ENCODE measurements around the gene AK5.
"Not testable (repeated sequence)": the region's sequence is repeated elsewhere in the genome, so short reads cannot be mapped to it uniquely, and the experiment has no call there.

Gene AK5

GRCh38 chr1:77513839-77514763 is 232.3 kb downstream of the AK5 start:
- peak; percentile 77 for DNase-seq

DNA sequence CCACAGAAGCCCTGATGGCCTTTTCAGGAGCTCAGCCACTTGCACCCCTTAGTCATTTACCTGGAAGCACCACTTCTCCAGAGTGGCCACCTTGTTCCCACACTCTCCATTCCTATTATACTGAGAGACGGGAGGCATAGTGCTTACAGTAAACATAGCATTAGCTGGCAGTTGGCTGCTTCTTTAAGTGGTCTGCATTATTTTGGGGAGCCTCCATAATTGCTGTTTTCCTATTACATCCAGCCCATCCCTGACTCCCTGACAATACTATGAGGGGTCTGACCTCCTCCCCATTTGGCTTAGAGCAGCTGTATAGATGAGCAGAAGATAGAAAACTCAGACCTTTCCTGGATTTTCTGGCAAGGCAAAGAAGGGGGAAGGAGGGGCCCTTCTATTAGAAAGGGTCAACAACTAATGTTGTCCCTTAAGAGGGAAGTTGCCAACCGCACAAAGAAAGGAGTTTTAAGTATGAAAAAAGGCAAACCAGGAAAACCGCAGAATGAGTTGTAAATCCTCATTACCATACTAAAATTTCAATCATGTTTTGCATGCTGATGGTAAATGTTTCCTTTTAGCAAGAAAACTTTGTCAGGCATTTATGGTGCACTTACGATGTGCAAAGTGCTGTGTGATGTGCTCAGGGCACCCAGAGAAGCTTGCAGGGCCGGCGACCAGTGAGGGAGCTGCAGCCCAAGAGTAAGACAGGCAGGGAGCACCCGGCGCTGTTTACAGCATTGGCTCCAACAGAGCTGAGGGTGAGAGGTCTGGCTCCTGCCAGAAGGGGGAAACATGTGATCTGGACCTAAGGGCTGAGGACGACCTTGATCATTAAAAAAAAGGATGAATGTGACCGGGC is 233.3 kb downstream of the AK5 start:
- peak; percentile 49 for DNase-seq

DNA sequence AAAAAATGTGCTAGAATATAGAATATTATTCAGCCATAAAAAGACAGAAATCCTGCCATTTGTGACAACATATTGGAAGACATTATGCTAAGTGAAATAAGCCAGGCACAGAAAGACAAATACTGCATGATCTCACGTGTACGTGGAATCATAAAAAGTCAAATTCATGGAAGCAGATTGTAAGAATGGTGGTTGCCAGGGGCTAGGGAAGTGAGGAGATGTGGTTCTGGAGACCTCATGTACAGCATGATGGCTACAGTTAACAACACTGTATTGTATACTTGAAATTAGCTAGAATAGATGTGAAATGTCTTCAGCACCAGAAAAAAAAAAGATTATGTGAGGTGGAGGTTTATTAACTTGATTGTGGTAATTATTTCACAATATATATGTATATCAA is 234.3 kb downstream of the AK5 start:
- no peak for DNase-seq

- no peak for DNase-seq
Measured at GRCh38 chr1:77524038-77524437, 242.2 kb downstream of the AK5 start.

GRCh38 chr1:77531149-77531548 is 249.3 kb downstream of the AK5 start:
- not testable (repeated sequence) for DNase-seq

- not testable (repeated sequence) for DNase-seq
Measured at GRCh38 chr1:77531596-77532280, 249.9 kb downstream of the AK5 start.

- no peak for DNase-seq
Measured at GRCh38 chr1:77532641-77533040, 250.8 kb downstream of the AK5 start.

- DNase-seq = peak; percentile 78
Measured at GRCh38 chr1:77533660-77534305, 252.0 kb downstream of the AK5 start.

GRCh38 chr1:77534456-77534855 is 252.6 kb downstream of the AK5 start:
- DNase-seq = no peak

- no peak for DNase-seq
Measured at GRCh38 chr1:77536813-77537212, 255.0 kb downstream of the AK5 start.

- peak; percentile 49 for DNase-seq
Measured at GRCh38 chr1:77538956-77539518, 257.2 kb downstream of the AK5 start.

- DNase-seq = no peak
Measured at GRCh38 chr1:77539519-77540142, 257.8 kb downstream of the AK5 start.

DNA sequence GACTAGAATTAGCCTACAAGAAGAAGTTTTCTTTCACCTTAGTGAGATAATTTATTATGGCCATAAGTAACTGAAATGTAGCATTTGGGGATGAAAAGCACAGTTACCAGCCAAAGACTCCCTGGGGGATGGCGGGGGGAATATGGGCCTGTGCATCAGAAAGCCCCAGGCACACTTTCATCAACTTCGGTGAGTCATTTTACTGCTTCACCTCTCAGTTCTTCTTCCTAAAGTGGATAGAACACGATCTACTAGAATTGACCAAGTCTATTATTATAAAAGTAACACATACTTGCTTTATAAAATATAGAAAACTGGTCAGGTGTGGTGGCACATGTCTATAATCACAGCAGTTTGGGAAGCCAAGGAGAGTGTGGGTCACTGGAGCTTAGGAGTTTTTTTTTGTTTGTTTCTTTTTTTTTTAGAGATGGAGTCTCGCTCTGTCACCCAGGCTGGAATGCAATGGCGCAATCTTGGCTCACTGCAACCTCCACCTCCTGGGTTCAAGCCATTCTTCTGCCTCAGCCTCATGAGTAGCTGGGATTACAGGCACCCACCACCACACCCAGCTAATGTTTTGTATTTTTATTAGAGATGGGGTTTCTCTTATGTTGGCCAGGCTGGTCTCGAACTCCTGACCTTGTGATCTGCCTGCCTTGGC is 258.8 kb downstream of the AK5 start:
- no peak for DNase-seq

- DNase-seq = no peak
Measured at GRCh38 chr1:77541162-77541545, 259.3 kb downstream of the AK5 start.

- DNase-seq = no peak
Measured at GRCh38 chr1:77542813-77543420, 261.1 kb downstream of the AK5 start.

- no peak for DNase-seq
Measured at GRCh38 chr1:77543822-77544448, 262.1 kb downstream of the AK5 start.

GRCh38 chr1:77544845-77545244 is 263.0 kb downstream of the AK5 start:
- no peak for DNase-seq

GRCh38 chr1:77545970-77546369 is 264.2 kb downstream of the AK5 start:
- no peak for DNase-seq

GRCh38 chr1:77546890-77547289 is 265.1 kb downstream of the AK5 start:
- DNase-seq = no peak

DNA sequence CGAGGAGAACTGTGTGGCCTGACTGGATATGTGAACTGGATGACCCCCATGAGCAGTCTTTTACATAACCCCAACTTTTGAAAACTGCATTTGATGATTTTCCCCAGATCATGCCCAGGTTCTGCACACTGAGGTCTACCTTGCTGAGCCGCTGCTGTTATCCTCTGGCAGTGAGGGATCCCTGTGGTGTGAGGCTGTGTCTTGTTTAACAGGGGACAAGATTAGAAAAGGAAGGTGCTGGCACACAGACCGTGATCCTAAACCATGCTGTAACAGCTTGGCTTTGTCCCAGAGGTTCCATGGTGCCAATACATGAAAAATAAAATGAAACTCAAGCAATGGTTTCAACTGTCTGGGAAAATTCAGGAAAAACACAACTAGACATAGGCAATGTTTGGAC is 266.5 kb downstream of the AK5 start:
- no peak for DNase-seq

All from femur (tissue), 1 donor.